Measurements from ENCODE around the gene MMAA.

The MMAA gene

GRCh38 chr4:145589916-145590702, 29.1 kb upstream of the MMAA start:
- 0 out of 2 replicates have a peak, but pooled peaks cover 4% of the 10 kb centered on the region for H3K9me3 ChIP-seq (ENCODE audit: insufficient read depth, low read depth, low read length)
- no peaks in the 10 kb centered on the region for H3K27me3 ChIP-seq (ENCODE audit: insufficient read depth, low read length, poor library complexity, severe bottlenecking)
- H3F3A ChIP-seq (ENCODE audit: low read depth) = no peaks in the 10 kb centered on the region
- TF ChIP-seq EZH2phosphoT487 (IDR thresholded peaks at IDR 0.05; ENCODE audit: borderline replicate concordance) = no peak
- TF ChIP-seq CTCF (conservative IDR thresholded peaks at IDR 0.05; ENCODE audit: low read length) = no peak
- H4K20me1 ChIP-seq (ENCODE audit: insufficient read depth, low read length, poor library complexity, severe bottlenecking) = no peaks in the 10 kb centered on the region
- H3K4me1 ChIP-seq (ENCODE audit: insufficient read depth, low read length, poor library complexity, severe bottlenecking) = no peaks in the 10 kb centered on the region
- H3K9ac ChIP-seq (ENCODE audit: low read depth, low read length, poor library complexity, severe bottlenecking) = no peak overlapping the region
- no peak overlapping the region for H3K4me2 ChIP-seq (ENCODE audit: low read depth, low read length, poor library complexity, severe bottlenecking)
- no peaks in the 10 kb centered on the region for H3K36me3 ChIP-seq (ENCODE audit: insufficient read depth, low read length)
- H3K9me2 ChIP-seq (replicated peaks; ENCODE audit: low read depth, low read length) = no peaks in the 10 kb centered on the region
- no peak overlapping the region for H3K4me3 ChIP-seq (ENCODE audit: low read length, poor library complexity, severe bottlenecking)
- H3K79me2 ChIP-seq (ENCODE audit: insufficient read depth, low read length) = no peaks in the 10 kb centered on the region
- no peak overlapping the region for H2AFZ ChIP-seq (ENCODE audit: low read length)

- no peak overlapping the region for H3K4me3 ChIP-seq (ENCODE audit: low read length, poor library complexity, severe bottlenecking)
- H3K4me1 ChIP-seq (ENCODE audit: insufficient read depth, low read length, poor library complexity, severe bottlenecking) = no peaks in the 10 kb centered on the region
- TF ChIP-seq CTCF (conservative IDR thresholded peaks at IDR 0.05; ENCODE audit: low read length) (no peak), EZH2phosphoT487 (IDR thresholded peaks at IDR 0.05; ENCODE audit: borderline replicate concordance) (no peak)
- no peaks in the 10 kb centered on the region for H3K9me2 ChIP-seq (replicated peaks; ENCODE audit: low read depth, low read length)
- peaks cover 4% of the 10 kb centered on the region; the same call in 1 of the 2 replicates for H3K9me3 ChIP-seq (ENCODE audit: insufficient read depth, low read depth, low read length)
- H2AFZ ChIP-seq (ENCODE audit: low read length) = no peak overlapping the region
- H3F3A ChIP-seq (ENCODE audit: low read depth) = no peaks in the 10 kb centered on the region
- no peaks in the 10 kb centered on the region for H3K27me3 ChIP-seq (ENCODE audit: insufficient read depth, low read length, poor library complexity, severe bottlenecking)
- H3K4me2 ChIP-seq (ENCODE audit: low read depth, low read length, poor library complexity, severe bottlenecking) = no peak overlapping the region
- no peaks in the 10 kb centered on the region for H4K20me1 ChIP-seq (ENCODE audit: insufficient read depth, low read length, poor library complexity, severe bottlenecking)
- H3K79me2 ChIP-seq (ENCODE audit: insufficient read depth, low read length) = no peaks in the 10 kb centered on the region
- H3K36me3 ChIP-seq (ENCODE audit: insufficient read depth, low read length) = no peaks in the 10 kb centered on the region
- H3K9ac ChIP-seq (ENCODE audit: low read depth, low read length, poor library complexity, severe bottlenecking) = no peak overlapping the region
Observed at GRCh38 chr4:145602129-145602760, 16.9 kb upstream of the MMAA start.

GRCh38 chr4:145605941-145606340, 13.2 kb upstream of the MMAA start:
- Histone ChIP-seq H4K20me1 (ENCODE audit: insufficient read depth, low read length, poor library complexity, severe bottlenecking) (no peaks in the 10 kb centered on the region), H2AFZ (ENCODE audit: low read length) (no peak overlapping the region)
- TF ChIP-seq EZH2phosphoT487 (IDR thresholded peaks at IDR 0.05; ENCODE audit: borderline replicate concordance) (no peak), CTCF (conservative IDR thresholded peaks at IDR 0.05; ENCODE audit: low read length) (no peak)

More at GRCh38 chr4:145605941-145606340, 13.2 kb upstream of the MMAA start:
- Histone ChIP-seq H3K36me3 (ENCODE audit: insufficient read depth, low read length) (no peaks in the 10 kb centered on the region), H3K4me2 (ENCODE audit: low read depth, low read length, poor library complexity, severe bottlenecking) (no peak overlapping the region), H3K27me3 (ENCODE audit: insufficient read depth, low read length, poor library complexity, severe bottlenecking) (no peaks in the 10 kb centered on the region), H3K79me2 (ENCODE audit: insufficient read depth, low read length) (no peaks in the 10 kb centered on the region), H3K4me1 (ENCODE audit: insufficient read depth, low read length, poor library complexity, severe bottlenecking) (peaks cover 6% of the 10 kb centered on the region), H3K4me3 (ENCODE audit: low read length, poor library complexity, severe bottlenecking) (no peak overlapping the region), H3K9ac (ENCODE audit: low read depth, low read length, poor library complexity, severe bottlenecking) (no peak overlapping the region), H3F3A (ENCODE audit: low read depth) (no peaks in the 10 kb centered on the region), H3K9me2 (replicated peaks; ENCODE audit: low read depth, low read length) (no peaks in the 10 kb centered on the region), H3K9me3 (ENCODE audit: insufficient read depth, low read depth, low read length) (peaks cover 4% of the 10 kb centered on the region; the same call in 1 of the 2 replicates)

Measured in Loucy (cell line).